ENCODE data around the gene ENTREP3.
"Not testable (repeated sequence)": the region's sequence is repeated elsewhere in the genome, so short reads cannot be mapped to it uniquely, and the experiment has no call there.

DNA sequence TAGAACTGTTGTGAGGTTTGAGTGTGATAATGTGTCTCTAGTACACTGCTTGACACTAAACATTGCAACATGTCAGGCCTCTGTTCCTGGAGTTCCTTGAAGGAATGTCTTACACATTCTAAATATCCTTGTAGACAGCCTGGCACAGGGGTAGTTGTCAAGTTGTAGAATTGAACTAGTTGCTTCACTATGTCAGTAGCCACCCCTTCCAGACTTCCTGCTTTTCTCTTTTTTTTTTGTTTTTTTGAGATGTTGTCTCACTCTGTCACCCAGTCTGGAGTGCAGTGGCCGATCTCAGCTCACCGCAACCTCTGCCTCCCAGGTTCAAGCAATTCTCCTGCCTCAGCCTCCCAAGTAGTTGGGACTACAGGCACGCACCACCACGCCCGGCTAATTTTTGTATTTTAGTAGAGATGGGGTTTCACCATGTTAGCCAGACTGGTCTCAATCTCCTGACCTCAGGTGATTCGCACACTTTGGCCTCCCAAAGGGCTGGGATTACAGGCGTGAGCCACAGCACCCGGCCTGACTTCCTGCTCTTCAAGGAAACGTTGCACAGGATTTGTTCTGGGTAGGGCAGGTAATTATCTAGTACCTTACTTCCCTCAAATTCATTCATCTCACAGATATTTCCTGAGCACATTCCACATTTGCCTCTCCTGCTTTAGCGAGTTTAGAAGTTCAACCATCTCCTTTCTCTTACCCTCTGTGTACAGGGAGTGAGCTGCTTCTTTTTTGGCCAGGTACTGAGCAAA, 34.9 kb downstream of the ENTREP3 start:
- TF ChIP-seq, protein P1, sequence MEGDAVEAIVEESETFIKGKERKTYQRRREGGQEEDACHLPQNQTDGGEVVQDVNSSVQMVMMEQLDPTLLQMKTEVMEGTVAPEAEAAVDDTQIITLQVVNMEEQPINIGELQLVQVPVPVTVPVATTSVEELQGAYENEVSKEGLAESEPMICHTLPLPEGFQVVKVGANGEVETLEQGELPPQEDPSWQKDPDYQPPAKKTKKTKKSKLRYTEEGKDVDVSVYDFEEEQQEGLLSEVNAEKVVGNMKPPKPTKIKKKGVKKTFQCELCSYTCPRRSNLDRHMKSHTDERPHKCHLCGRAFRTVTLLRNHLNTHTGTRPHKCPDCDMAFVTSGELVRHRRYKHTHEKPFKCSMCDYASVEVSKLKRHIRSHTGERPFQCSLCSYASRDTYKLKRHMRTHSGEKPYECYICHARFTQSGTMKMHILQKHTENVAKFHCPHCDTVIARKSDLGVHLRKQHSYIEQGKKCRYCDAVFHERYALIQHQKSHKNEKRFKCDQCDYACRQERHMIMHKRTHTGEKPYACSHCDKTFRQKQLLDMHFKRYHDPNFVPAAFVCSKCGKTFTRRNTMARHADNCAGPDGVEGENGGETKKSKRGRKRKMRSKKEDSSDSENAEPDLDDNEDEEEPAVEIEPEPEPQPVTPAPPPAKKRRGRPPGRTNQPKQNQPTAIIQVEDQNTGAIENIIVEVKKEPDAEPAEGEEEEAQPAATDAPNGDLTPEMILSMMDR (optimal IDR thresholded peaks at IDR 0.05 in 1 of 3, IDR thresholded peaks at IDR 0.05 in 1 of 3, conservative IDR thresholded peaks at IDR 0.05 in 1 of 3; ENCODE audit: extremely low read depth in 1 of 3, insufficient read depth in 2 of 3, low read length in 3 of 3): not testable (repeated sequence)
- not testable (repeated sequence) for TF ChIP-seq EZH2 (IDR thresholded peaks at IDR 0.05; ENCODE audit: low read length)
